NCI-H526 (cell line): ENCODE data around the gene TAOK3.
A peak's percentile ranks its signal among the peaks of the same experiment; 100 is the strongest.
"Not testable (repeated sequence)": the region's sequence is repeated elsewhere in the genome, so short reads cannot be mapped to it uniquely, and the experiment has no call there.

ENCODE experiments used
- DNase-seq, 2 experiments: peaks; one replicate each; lab custom pipeline; 2025; lab: John Stamatoyannopoulos, UW

TAOK3 gene

DNA sequence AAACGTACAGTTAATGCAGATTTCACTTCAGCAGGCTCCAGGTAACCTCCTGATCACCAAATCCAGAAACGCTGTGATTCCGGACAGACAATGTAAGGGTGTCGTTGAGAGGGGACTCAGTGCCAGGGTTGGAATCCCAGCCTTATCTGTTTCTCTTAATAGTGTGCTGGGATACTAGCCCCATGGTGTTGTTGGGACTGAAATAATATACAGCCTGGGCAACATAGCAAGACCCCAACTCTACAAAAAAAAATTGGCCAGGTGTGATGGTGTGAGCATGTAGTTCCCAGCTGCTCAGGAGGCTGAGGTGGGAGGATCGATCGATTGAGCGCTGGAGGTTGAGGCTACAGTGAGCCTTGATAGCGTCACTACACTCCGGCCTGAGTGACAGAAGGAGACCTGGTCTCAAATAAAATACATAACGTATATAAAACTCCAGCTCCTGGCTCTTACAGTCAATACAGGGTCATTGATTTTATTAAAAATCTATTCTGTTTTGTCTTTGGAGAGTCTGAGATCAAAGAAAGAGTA is 235.5 kb downstream of the TAOK3 start:
- no peak for DNase-seq

DNA sequence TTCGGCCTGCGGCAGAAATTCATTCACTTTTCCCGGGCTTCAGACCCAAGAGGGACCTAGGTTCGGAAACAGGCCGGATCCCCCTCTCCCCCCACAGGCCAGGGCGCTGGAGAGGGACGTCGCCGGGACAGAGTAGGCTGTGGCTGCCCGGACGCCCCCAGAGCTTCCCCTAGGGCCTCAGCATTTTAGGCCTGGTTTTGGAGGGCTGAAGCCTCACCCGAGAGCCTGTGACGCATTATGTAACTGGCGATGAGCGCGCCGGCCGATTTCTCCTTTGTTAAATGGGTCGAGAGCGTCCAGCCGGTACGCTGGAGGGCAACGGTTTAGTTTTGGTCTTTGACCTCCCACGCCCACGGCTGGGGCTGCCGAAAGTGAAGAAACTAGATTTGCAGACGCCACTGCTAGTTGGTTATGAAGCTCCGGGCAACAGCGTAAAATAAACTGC is 236.1 kb downstream of the TAOK3 start:
- DNase-seq = peak in 1 of 2 experiments; percentile 31

DNA sequence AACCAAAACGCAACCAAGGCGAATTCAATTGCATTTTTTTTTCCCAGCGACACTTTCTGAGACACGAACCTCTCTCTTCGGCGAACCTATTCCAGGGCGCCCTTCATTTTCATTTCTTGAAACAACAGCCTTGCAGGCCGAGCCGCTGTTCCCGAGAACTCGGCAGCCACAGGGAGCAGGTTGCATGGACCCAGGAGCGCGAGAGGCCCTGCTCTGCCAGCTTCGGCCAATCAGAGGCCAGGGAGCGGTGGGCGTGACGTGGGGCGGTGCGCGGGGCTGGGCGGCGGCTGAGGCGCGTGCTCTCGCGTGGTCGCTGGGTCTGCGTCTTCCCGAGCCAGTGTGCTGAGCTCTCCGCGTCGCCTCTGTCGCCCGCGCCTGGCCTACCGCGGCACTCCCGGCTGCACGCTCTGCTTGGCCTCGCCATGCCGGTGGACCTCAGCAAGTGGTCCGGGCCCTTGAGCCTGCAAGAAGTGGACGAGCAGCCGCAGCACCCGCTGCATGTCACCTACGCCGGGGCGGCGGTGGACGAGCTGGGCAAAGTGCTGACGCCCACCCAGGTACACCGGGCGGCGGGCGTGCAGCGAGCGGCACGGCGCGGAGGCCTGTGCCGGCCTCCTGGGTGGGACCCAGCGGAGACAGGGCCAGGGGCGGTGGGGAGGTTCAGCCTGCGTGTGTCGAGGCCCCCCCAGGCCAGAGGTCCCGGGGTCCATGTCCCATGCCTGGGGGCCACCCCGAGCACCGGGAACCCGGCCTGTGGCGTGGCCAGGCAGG is 236.7 kb downstream of the TAOK3 start, which contains the start of gene PEBP1:
Gene PEBP1, plus strand, starts transcription at position 337 of the 771 bp plus-strand sequence. Its CDS starts 86 bp downstream, at position 423.
- DNase-seq = peak; percentile 78 to 95

DNA sequence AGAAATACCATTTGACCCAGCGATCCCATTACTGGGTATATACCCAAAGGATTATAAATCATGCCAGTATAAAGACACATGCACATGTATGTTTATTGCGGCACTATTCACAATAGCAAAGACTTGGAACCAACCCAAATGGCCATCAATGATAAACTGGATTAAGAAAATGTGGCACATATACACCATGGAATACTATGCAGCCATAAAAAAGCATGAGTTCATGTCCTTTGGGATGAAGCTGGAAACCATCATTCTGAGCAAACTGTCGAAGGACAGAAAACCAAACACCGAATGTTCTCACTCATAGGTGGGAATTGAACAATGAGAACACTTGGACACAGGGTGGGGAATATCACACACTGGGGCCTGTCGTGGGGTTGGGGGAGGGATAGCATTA is 243.3 kb downstream of the TAOK3 start:
- DNase-seq = not testable (repeated sequence)

DNA sequence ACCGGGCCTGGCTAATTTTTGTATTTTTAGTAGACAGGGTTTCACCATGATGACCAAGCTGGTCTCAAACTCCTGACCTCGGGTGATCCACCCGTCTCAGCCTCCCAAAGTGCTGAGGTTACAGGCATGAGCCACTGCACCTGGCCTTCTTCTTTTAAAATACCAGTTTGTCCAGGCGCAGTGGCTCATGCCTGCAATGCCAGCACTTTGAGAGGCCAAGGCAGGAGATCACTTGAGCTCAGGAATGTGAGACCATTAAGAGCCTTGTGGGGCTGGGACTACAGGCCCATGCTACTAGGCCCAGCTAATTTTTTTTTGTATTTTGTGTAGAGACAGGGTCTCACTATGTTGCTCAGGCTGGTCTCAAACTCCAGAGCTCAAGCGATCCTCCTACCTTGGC is 244.8 kb downstream of the TAOK3 start:
- no peak for DNase-seq

DNA sequence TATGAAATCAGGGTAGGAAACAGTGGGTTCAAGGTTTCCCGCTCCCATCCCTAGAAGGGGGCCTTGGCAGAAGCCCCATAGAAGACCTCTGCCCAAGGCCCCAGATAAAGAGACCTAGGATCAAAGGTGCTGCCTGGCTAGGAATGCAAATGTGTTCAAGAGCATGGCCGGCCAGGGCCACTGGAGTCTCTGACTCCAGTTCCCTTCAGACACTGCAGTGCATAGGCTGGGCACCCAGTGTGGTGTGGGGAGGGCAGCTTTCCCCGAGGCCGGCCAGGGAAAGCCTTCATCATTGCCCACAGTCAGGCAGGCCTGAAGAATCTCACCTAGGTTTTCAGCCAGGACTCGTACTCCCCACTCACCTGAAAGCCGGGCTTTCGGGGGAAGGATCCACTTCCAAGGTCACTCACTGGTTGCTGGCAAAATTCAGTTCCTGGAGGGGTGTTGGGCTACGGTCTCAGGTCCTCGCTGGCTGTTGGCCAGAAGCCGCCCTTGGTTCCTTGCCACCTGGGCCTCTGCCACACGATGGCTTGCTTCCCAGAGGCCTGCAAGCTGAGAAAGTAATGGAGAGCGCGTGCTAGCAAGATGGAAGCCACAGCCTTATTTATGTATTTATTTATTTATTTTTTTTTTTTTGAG is 246.5 kb downstream of the TAOK3 start:
- no peak for DNase-seq

DNA sequence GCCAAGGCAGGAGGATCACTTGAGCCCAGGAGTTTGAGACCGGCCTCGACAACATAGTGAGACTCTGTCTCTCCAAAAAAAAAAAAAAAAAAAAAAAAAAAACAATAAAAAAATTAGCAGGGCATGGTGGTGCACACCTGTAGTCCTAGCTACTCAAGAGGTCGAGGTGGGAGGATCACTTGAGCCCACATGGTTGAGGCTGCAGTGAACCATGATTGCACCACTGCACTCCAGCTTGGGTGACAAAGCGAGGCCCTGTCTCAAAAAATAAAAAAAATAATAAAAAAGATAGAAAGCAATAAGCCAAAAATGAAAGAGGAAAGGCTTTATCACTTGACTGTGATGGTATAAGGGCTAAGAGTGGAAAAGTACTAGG is 247.0 kb downstream of the TAOK3 start:
- no peak for DNase-seq

DNA sequence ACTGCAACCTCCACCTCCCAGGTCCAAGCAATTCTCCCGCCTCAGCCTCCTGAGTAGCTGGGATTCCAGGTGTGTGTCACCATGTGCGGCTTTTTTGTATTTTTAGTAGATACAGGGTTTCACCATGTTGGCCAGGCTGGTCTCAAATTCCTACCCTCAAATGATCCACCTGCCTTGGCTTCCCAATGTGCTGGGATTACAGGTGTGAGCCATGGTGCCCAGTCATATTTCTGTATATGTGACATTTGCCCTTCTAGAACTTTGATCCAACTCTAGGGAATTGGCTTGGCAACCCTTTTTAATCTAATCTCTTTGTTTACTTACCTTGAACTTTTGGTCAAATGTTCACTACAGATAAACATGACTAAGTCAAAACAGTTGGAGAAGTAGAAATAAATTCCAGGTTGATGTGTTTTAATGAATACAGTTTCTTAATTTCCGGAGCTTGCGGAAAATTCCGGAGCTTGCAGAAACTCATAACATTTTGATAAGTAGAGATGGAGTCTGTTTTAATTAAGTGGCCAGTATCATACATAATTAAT is 248.3 kb downstream of the TAOK3 start:
- DNase-seq = no peak

DNA sequence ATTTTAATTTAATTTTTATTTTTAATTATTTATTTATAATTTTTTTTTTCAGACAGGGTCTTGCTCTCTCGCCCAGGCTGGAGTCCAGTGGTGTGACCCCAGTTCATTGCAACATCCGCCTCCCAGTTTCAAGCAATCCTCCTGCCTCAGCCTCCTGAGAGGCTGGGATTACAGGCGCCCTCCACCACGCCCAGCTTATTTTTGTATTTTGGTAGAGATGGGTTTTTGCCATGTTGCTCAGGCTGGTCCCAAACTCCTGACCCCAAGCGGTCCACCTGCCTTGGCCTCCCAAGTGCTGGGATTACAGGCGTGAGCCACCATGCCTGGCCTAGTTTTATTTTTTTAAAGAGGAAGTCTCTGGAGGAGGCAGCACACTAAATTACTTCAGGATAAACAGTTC is 250.4 kb downstream of the TAOK3 start:
- DNase-seq = no peak

DNA sequence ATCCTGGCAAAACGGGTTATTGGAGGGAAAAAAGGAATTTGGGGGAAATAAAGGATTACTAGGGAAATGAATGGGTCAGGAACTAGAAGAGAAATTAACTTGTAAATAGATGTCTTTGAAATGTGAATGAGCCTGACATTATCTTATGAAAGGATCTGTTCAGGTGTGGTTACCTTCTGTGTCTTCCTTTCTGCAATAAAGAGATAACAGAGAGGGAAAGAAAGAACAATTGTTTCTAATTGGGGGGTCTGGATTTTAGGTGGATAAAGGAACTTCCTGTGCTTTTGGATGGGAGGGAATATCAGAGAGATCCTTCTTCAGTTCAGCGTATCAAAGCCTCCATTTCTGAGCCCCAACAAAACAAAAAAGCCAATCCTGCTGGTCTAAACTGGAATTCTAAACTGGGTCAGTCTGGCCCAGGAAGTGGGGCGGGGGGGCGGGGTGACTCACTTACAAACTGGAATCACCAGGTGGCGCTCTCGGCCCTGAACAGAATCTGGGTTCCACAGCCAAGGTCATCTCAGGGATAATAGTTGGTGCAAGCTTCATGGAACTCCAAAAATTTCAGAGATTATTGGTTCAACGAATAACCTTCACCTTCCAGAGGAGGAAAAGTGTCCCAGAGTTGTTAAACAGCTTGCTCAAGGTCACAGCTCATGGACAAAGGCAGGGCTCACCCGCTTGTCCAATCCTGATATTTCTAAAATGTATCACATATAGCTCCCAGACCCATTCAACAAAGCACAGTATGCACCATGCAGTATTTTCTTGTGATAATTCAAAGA is 251.9 kb downstream of the TAOK3 start:
- DNase-seq = peak; percentile 29 to 81

DNA sequence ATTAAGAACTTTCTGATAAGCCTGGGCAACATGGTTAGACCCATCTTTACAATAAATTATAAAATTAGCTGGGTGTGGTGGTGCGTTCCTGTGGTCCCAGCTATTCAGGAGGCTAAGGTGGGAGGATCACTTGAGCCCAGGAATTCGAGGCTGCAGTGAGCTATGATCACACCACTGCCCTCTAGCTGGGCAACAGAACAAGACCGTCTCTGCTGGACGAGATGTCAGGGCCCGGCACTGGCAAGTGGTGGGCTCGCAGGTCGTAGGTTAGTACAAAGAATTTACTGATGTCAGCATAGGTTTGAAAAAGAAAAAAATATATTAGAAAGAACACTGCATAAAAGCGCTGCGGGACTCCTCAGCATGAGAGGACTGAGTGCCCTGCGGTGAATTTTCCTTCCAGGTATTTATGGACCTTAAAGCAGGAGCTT is 253.2 kb downstream of the TAOK3 start:
- DNase-seq = no peak

DNA sequence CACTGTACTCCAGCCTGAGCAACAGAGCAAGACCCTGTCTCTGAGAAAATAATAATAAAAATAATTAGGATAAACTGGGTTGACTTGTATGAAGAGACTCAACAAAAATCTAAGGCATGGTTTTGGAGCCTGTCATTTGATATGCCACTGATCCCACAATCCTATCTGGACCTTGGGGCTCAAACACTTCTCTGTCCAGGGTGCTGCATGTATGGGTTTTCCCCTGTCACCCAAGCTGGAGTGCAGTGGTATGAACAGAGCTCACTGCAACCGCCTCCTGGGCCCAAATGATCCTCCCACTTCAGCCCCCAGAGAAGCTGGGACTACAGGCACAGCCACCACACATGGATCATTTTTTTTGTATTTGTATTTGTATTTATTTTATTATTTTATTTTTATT is 263.6 kb downstream of the TAOK3 start:
- no peak for DNase-seq

DNA sequence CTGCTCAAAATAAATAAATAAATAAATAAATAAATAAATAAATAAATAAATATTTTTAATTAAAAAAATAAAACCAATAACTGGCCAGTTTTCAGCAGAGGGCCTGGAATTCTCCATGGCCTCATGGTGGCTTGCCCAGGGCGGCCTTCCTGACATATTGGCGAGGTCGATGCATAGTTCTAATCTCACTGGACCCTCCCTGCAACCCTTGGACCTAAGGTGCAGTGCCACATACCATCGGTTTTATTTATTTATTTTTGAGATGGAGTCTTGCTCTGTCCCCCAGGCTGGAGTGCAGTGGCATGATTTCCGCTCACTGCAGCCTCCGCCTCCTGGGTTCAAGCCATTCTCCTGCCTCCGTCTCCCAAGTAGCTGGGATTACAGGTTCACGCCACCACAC is 265.0 kb downstream of the TAOK3 start:
- DNase-seq = no peak

DNA sequence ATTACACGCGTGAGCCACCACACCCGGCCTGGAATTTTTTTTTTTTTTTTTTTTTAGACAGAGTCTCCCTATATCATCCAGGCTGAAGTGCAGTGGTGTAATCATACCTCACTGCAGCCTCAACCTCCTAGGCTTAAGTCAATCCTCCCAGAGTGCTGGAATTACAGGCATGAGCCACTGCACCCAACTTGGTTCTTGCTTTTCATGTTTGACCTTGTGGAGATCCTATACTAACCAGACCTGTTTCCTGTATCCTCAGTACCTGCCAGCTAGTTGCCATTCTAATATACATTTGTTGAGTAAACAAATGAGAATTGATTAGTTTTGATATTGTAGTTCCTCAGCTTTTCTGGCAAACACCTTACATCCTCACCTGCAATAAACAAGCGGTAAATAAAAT is 265.7 kb downstream of the TAOK3 start:
- DNase-seq = no peak

DNA sequence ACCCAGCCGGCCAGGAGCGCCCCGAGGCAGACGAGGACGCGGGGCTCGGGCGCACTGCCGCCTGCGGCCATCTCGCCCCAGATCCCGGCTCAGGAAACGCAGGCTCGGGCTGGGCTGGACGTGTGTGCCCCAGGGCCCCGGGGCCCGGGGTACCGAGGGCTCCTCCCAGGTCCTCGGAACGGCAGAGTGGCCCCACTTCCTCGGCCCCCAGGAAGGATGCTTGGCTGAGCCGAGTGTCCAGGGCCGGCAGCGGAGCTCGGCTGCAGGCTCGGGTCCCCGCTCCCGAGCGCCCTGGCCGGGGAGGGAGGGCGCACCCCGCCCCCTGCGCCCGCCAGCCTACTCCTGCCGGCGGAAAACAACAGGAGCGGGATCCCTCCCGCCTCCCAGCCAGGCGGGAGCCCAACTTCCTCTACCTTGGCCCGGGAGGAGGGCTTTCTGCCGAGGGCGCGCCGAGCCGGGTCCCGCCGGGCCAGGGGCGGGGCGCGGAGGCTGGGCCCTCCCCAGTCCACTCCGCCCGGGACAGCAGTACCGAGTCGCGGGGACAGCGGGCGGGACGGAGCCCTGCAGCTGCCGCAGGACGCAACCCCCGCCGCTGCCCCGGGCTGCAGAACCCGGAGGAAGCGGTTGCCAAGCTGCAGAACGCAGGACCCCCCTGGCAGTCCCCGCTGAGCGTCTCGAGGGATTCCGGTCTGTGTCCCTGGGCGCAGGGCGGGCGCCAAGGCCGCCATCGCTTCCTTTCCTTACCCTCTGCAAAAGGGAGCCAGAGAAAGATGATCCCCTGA is 268.9 kb downstream of the TAOK3 start, which contains the start of gene VSIG10:
Gene VSIG10, minus strand, starts transcription at position 411 of the 782 bp plus-strand sequence. Its CDS starts 340 bp downstream, at position 71.
- peak; percentile 45 to 90 for DNase-seq

DNA sequence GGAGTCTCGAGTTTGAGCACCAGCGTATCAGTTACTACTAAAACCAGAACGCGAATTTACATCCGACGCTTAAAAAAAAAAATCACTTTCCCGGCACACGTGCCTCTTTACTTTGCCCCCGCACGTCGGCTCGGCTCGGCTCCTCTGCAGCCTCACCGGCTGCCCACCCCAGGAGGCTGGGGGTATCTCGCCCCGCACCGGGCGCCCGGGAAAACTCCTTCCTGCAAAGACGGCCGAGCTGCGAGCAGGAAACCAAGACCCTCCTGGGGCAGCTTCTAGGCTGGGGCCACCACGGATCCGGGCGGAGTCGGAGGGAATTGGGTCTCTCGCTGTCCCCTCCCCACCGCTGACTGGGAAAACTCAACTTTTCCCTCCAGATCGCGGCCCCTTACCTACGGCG is 269.5 kb downstream of the TAOK3 start:
- peak; percentile 33 to 84 for DNase-seq

DNA sequence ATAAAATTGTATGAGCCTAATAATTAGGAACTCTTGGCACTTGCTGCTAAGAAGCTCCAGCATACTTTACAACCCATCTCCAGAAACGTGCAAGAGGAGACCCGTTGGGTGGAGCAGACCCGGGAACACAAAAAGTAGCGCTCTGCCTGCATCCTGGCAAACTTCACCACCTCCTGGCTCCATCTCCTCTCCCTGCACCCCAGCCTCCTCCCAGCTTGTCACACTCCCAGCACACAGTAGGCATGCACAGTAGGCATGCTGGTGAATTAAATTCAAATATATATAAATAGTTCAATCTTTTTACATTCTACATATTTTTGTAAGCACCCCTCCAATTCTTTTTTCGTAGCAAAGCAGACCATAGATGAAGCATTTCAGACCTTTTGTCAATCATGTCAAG is 270.1 kb downstream of the TAOK3 start:
- DNase-seq = peak in 1 of 2 experiments; percentile 5

DNA sequence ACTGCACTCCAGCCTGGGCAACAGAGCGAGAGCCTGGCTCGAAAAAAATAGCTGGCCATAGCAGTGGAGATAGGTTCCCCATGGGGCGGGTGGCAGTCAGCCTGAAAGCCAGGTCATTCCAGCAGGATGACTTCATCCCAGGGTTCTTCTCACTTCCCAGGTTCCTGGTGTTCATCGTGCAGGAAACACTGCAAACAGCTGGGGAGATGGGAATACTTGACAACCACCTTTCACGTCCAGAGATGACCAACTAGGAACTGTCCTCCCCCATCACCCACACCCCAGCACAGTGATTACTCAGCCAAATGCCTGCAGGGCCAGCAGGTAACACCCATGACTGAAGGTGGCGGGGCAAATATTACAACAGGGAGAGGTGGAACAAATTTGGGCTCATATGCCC is 270.6 kb downstream of the TAOK3 start:
- no peak for DNase-seq

DNA sequence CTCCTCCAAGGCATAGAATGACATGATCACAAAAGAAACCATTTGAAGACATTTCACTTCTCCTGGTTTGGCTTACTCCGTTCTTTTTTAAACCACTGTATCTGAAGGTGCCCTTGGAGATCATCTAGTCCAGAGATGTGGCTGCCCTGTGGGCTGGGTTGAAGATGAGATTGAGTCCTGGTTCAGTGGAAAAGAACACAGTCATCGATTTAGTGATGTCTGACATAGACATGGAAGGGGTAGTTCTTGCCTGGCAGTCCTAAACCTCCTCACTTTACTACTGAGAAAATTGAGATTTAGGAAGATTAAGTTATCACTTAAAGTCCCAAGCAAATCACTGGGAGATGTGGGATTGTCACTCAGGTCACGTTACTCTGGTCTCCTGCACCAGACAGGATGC is 271.7 kb downstream of the TAOK3 start:
- no peak for DNase-seq
